Measurements from ENCODE around the gene LIPE.

The LIPE gene

GRCh38 chr19:42352301-42353259, 74.6 kb downstream of the LIPE start:
- peak; percentile 46 for DNase-seq
